ENCODE data around the gene TRPC4. TPM values are rescaled to one million over a fixed set of nuclear protein-coding genes. Genes with fewer than 3 reads are reported as not detected.

TRPC4 gene
- polyA plus RNA-seq, 1 experiment = 1.8 TPM

- ChIA-PET CTCF (no interaction called here), POLR2A (no interaction called here)
- H3K4me3 ChIP-seq (ENCODE audit: low read depth, low read length) = no peak overlapping the region
- H3K9me3 ChIP-seq (ENCODE audit: control insufficient read depth, insufficient read depth, low read length) = no peaks in the 10 kb centered on the region
- no peaks in the 10 kb centered on the region for H3K27me3 ChIP-seq (ENCODE audit: control insufficient read depth, insufficient read depth, low read length)
- no peak overlapping the region for H3K27ac ChIP-seq (ENCODE audit: low read depth, low read length)
- no peak for DNase-seq (ENCODE audit: low read depth, low spot score)
- no peak for TF ChIP-seq CTCF (IDR thresholded peaks at IDR 0.05; ENCODE audit: low read depth, low read length)
Measured at GRCh38 chr13:37695200-37695599, 174.4 kb downstream of the TRPC4 start.

DNA sequence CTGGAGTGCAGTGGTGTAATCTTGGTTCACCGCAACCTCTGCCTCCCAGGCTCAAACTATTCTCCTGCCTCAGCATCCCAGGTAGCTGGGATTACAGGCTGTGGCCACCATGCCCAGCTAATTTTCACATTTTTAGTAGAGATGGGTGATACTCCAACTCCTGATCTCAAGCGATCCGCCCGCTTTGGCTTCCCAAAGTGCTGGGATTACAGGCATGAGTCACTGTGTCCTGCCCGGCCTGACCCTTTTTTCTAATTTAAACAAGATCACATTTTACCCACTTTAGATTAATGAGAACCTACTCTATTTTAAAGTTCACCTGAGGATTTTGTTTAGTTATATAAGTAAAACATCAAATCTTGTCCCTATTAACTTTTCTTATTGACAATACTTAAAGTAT, 179.2 kb downstream of the TRPC4 start:
- H3K4me3 ChIP-seq (ENCODE audit: low read depth, low read length) = no peak overlapping the region
- DNase-seq (ENCODE audit: low read depth, low spot score) = no peak
- TF ChIP-seq CTCF (IDR thresholded peaks at IDR 0.05; ENCODE audit: low read depth, low read length) = no peak
- POLR2A ChIA-PET = no interaction called here
- H3K9me3 ChIP-seq (ENCODE audit: control insufficient read depth, insufficient read depth, low read length) = no peaks in the 10 kb centered on the region
- CTCF ChIA-PET = no interaction called here
- H3K27me3 ChIP-seq (ENCODE audit: control insufficient read depth, insufficient read depth, low read length) = no peaks in the 10 kb centered on the region
- H3K27ac ChIP-seq (ENCODE audit: low read depth, low read length) = no peak overlapping the region

DNA sequence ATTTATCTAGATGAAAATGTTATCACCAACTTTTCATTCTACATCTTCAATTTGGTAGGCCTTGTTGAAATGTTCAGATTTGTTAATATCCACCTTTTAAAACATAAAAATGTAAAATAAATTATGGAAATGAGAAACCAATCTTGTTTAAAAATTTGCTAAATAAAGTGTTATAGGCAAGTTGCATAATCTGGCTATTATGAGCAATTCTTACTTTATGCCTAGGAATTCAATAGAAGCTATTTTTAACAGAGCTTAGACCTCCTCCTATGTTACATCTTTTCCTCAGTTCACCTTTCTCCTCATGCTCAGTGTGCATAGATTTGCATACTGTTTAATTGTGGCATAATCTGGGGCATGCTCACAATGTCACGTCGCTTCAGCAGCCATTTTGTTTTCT, 183.1 kb downstream of the TRPC4 start:
- CTCF ChIA-PET = no interaction called here
- no peak for TF ChIP-seq CTCF (IDR thresholded peaks at IDR 0.05; ENCODE audit: low read depth, low read length)
- Histone ChIP-seq H3K9me3 (ENCODE audit: control insufficient read depth, insufficient read depth, low read length) (no peaks in the 10 kb centered on the region), H3K27ac (ENCODE audit: low read depth, low read length) (no peak overlapping the region), H3K4me3 (ENCODE audit: low read depth, low read length) (no peak overlapping the region), H3K27me3 (ENCODE audit: control insufficient read depth, insufficient read depth, low read length) (no peaks in the 10 kb centered on the region)
- no peak for DNase-seq (ENCODE audit: low read depth, low spot score)
- POLR2A ChIA-PET = no interaction called here

GRCh38 chr13:37685206-37685605, 184.4 kb downstream of the TRPC4 start:
- H3K27me3 ChIP-seq (ENCODE audit: control insufficient read depth, insufficient read depth, low read length) = no peaks in the 10 kb centered on the region
- no peaks in the 10 kb centered on the region for H3K9me3 ChIP-seq (ENCODE audit: control insufficient read depth, insufficient read depth, low read length)
- TF ChIP-seq CTCF (IDR thresholded peaks at IDR 0.05; ENCODE audit: low read depth, low read length) = no peak
- ChIA-PET POLR2A (no interaction called here), CTCF (no interaction called here)
- no peak overlapping the region for H3K4me3 ChIP-seq (ENCODE audit: low read depth, low read length)
- no peak for DNase-seq (ENCODE audit: low read depth, low spot score)
- no peak overlapping the region for H3K27ac ChIP-seq (ENCODE audit: low read depth, low read length)

- CTCF ChIA-PET = no interaction called here
- POLR2A ChIA-PET = interaction anchor here (0.7 kb wide), 1 partner anchor 23 kb away, joined by 16 read pairs; no protein-coding TSS in a partner anchor
- H3K27ac ChIP-seq (ENCODE audit: low read depth, low read length) = no peak overlapping the region
Measured at GRCh38 chr13:37682496-37682895, 187.1 kb downstream of the TRPC4 start.

More at GRCh38 chr13:37682496-37682895, 187.1 kb downstream of the TRPC4 start:
- no peak for TF ChIP-seq CTCF (IDR thresholded peaks at IDR 0.05; ENCODE audit: low read depth, low read length)
- no peaks in the 10 kb centered on the region for H3K9me3 ChIP-seq (ENCODE audit: control insufficient read depth, insufficient read depth, low read length)
- no peak for DNase-seq (ENCODE audit: low read depth, low spot score)
- no peaks in the 10 kb centered on the region for H3K27me3 ChIP-seq (ENCODE audit: control insufficient read depth, insufficient read depth, low read length)
- H3K4me3 ChIP-seq (ENCODE audit: low read depth, low read length) = no peak overlapping the region
